Effector memory CD8-positive, alpha-beta T cell (primary cell): ENCODE results near the gene SBSN.

ENCODE experiments used
- ATAC-seq: fragments of 150-1000 bp; cut with Tn5 transposase; replicated peaks from 2 replicates; pipeline ENCODE4 v1.10.0; 2021; ENCODE audit warnings: mild to moderate bottlenecking, moderate library complexity
- DNase-seq, 3 experiments: peaks; one replicate each; pipeline ENCODE4 v3.0.0; 2021
- H3K27ac Mint-ChIP-seq, 2 donors: one replicate each; pipeline ENCODE4 v1.8.0; 2022; ENCODE audit warnings: mild to moderate bottlenecking in 2 of 2, mixed read lengths in 2 of 2, moderate library complexity in 2 of 2
- H3K27me3 Mint-ChIP-seq, 2 donors: one replicate each; pipeline ENCODE4 v1.8.0; 2022; ENCODE audit warnings: mixed read lengths in 2 of 2
- H3K36me3 Mint-ChIP-seq: one replicate; pipeline ENCODE4 v1.8.0; 2022; ENCODE audit warnings: mild to moderate bottlenecking, moderate library complexity, mixed read lengths; ENCODE audit not compliant: insufficient read depth
- H3K4me1 Mint-ChIP-seq, 2 donors: one replicate each; pipeline ENCODE4 v1.8.0; 2022; ENCODE audit warnings: low read depth in 2 of 2, mixed read lengths in 2 of 2
- H3K4me3 Mint-ChIP-seq, 2 donors: one replicate each; pipeline ENCODE4 v1.8.0; 2022; ENCODE audit warnings: mild to moderate bottlenecking in 2 of 2, mixed read lengths in 2 of 2, moderate library complexity in 2 of 2
- H3K9me3 Mint-ChIP-seq, 2 donors: one replicate each; pipeline ENCODE4 v1.8.0; 2022; ENCODE audit warnings: mixed read lengths in 2 of 2

Gene SBSN

GRCh38 chr19:35501684-35502083, 26.4 kb downstream of the SBSN start:
- H3K9me3 Mint-ChIP-seq: no peaks in the 10 kb centered on the region
- no peaks in the 10 kb centered on the region for H3K36me3 Mint-ChIP-seq
- no peak overlapping the region for H3K4me3 Mint-ChIP-seq
- DNase-seq (no peak), ATAC-seq (no peak)
- peak overlapping the region in 1 of 2 donors; percentile 73 for H3K27ac Mint-ChIP-seq
- peaks cover 4 to 6% of the 10 kb centered on the region in 2 donors for H3K4me1 Mint-ChIP-seq
- H3K27me3 Mint-ChIP-seq: peaks cover 35 to 60% of the 10 kb centered on the region in 2 donors

DNA sequence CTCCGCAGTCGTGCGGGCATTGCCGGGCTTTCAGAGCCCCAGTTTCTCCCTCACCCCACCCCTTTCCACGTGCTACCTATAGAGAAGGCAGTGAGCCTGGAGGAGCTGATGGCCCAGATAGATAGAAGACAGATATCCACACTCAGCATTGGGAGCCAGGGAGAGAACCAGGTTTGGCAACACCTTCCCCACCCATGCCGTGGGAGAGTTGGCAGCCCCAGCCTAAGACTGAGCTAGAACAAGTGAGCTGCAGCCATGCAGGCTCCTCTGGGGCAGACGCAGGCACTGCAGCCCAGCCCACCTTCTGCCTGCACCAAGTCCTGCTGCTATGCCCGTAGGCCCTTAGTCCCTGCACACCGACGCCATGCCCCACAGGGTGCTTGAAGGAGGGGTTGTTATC, 27.5 kb downstream of the SBSN start:
- peaks cover 26 to 49% of the 10 kb centered on the region in 2 donors for H3K27me3 Mint-ChIP-seq
- H3K4me1 Mint-ChIP-seq: peaks cover 4 to 6% of the 10 kb centered on the region in 2 donors
- no peak overlapping the region for H3K27ac Mint-ChIP-seq
- no peak for DNase-seq
- peaks cover 2% of the 10 kb centered on the region for H3K36me3 Mint-ChIP-seq
- H3K4me3 Mint-ChIP-seq: no peak overlapping the region
- H3K9me3 Mint-ChIP-seq: no peaks in the 10 kb centered on the region
- ATAC-seq: no peak

DNA sequence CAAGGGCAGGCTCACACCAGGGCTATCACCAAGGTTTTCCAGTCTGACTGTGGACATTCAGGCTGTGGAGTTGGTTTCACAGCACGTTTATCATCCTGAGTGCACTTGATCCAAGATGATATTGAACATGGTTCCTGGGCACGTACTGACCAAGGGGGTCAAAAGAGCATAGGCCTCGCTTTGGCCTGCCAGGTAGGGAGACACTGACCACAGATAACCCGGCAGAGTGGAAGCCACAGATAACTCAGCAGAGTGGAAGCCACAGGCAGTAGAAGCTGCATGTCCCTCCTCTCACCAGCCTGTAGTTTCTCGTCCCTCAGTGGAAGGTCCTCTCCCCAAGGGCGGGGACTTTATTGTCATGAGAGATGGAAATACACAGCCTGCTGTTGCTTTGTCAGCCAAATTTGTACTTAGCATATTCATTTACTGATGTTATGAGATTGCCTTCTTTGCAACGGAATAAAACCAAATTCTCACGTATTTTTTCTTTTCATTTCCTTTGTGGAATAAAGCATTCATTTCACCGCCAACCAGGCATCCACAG, 29.1 kb downstream of the SBSN start:
- Mint-ChIP-seq H3K4me1 (peaks cover 8 to 11% of the 10 kb centered on the region in 2 donors), H3K4me3 (no peak overlapping the region), H3K36me3 (peaks cover 2% of the 10 kb centered on the region), H3K27ac (no peak overlapping the region), H3K9me3 (no peaks in the 10 kb centered on the region), H3K27me3 (peaks cover 20 to 37% of the 10 kb centered on the region in 2 donors)
- no peak for ATAC-seq
- DNase-seq: no peak

DNA sequence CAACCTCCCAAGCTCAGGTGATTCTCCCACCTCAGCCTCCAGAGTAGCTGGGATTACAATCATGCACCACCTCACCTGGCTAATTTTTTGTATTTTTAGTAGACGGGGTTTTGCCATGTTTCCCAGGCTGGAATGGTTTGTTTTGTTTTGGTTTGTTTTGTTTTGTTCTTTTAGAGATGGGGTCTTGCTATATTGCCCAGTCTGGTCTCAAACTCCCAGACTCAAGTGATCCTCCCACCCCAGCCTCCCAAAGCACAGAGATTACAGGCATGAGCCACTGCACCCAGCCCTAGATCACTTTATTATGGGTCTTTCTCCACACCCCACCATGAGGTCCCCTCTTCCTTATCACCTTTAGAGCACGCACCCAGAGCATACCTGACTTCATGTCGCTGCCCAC, 29.9 kb downstream of the SBSN start:
- Mint-ChIP-seq H3K4me1 (peaks cover 8 to 11% of the 10 kb centered on the region in 2 donors), H3K9me3 (no peaks in the 10 kb centered on the region), H3K36me3 (peaks cover 2% of the 10 kb centered on the region), H3K27me3 (peaks cover 19 to 29% of the 10 kb centered on the region in 2 donors), H3K27ac (no peak overlapping the region), H3K4me3 (no peak overlapping the region)
- no peak for DNase-seq
- ATAC-seq: no peak

- peaks cover 2% of the 10 kb centered on the region for H3K36me3 Mint-ChIP-seq
- no peaks in the 10 kb centered on the region for H3K9me3 Mint-ChIP-seq
- peaks cover 18 to 27% of the 10 kb centered on the region in 2 donors for H3K27me3 Mint-ChIP-seq
- H3K4me1 Mint-ChIP-seq: peaks cover 8 to 11% of the 10 kb centered on the region in 2 donors
- DNase-seq: no peak
- no peak overlapping the region for H3K27ac Mint-ChIP-seq
- ATAC-seq: no peak
- no peak overlapping the region for H3K4me3 Mint-ChIP-seq
Observed at GRCh38 chr19:35497406-35497805, 30.7 kb downstream of the SBSN start.

DNA sequence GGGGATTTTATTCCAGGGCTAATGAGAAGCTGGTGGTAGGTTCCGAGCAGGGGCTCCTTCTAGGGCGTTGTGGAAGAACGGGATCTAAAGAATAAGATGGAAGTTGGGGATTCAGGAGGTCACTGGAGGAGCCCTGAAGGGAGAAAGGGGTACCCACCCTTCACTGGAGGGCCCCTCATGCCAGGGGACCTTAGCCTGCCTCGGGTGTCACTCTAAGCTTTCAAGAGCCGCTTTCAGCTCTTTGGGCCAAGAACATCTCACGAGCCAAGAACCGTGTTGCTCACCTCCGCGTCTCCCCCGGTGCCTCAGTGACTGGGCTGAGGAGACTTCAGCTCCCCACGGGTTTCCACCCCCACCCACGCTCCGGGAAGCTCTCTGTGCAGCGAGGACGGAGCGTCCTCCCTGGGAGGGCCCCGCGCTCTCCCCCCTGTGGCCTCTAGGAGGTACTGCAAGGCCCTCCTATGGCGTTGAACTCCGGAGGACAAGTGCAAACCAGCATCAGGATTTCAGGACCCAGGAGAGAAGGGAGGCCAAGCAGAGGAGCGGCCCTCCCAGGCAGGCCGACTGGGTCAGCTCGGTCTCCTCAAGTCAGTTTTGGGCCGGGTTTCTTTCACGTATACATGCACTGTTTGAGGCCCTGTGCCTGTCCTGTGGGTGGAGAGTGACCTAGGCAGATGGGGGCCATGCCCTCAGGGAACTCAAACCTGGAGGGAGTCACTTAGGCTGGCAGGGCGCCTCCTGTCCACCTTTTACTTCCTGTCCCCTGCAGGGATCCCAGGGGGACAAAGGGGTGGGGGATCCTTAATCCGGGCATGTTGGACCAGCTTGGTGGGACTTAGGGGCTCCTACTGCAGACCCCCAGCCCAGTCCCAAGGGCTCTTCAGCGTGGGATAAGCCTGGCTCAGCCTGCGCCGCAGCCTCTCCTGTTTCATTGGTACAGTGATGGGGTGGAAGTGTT, 32.7 kb downstream of the SBSN start:
- H3K27ac Mint-ChIP-seq: peak overlapping the region in 1 of 2 donors; percentile 31
- H3K4me3 Mint-ChIP-seq: no peak overlapping the region
- H3K36me3 Mint-ChIP-seq: peaks cover 2% of the 10 kb centered on the region
- peak; percentile 98 for ATAC-seq
- DNase-seq: peak; percentile 57 to 63 (median 59)
- H3K27me3 Mint-ChIP-seq: peaks cover 22 to 27% of the 10 kb centered on the region in 2 donors
- H3K9me3 Mint-ChIP-seq: no peaks in the 10 kb centered on the region
- H3K4me1 Mint-ChIP-seq: peaks cover 4 to 5% of the 10 kb centered on the region in 2 donors

GRCh38 chr19:35493971-35494370, 34.1 kb downstream of the SBSN start:
- Mint-ChIP-seq H3K36me3 (peaks cover 2% of the 10 kb centered on the region), H3K4me1 (peaks cover 4 to 5% of the 10 kb centered on the region in 2 donors), H3K27ac (no peak overlapping the region), H3K4me3 (no peak overlapping the region), H3K27me3 (peaks cover 29 to 41% of the 10 kb centered on the region in 2 donors), H3K9me3 (no peaks in the 10 kb centered on the region)
- ATAC-seq (no peak), DNase-seq (no peak)

DNA sequence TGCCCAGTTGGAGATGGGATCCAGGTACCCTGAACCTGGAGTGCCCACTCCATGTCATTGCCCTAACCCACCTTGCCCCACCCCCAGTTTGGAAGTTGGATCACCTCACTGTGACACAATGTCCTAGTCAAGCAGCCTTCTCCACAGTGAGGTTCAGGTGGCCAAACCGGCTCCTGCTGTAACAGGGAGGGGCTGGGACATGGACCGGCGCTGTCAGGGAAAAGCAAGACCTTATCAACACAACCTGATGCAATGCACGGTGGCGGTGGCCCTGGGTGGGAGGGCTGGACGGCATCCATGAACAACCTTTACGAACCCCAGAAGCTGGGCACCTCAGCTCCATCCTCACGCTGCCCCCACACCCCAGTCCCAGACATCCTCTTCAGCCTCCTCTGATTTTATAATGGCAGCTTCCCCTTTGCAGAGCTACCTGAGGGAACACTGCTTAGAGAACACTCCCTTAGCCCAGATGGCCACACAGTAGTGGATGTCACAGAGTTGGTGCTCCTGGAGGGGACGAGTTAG, 36.2 kb downstream of the SBSN start:
- ATAC-seq: no peak
- Mint-ChIP-seq H3K36me3 (peaks cover 2% of the 10 kb centered on the region), H3K27me3 (peaks cover 29 to 61% of the 10 kb centered on the region in 2 donors)

DNA sequence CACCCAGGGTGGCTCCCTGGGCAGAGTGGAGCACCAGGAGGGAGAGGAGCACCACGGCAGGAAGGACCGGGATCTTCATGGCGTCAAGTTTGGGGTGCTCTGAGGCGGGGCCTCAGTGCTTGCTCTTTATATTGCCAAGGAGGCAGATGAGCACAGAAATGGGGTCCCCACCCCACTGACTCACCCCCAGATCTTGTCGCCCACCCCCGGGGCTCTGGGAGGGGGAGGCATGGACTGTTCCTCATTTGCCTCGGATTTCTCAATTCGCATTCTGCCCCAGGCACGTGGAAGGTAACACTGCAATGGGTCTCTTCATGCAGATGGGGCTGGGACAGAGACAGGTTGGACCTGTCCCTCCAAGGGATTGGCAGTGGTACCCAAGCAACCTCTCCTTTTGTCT, 37.7 kb downstream of the SBSN start, which contains the start of gene KRTDAP:
Gene KRTDAP, minus strand, starts transcription at position 101 of the 400 bp plus-strand sequence. Its CDS starts 22 bp downstream, at position 79.
- peaks cover 29 to 66% of the 10 kb centered on the region in 2 donors for H3K27me3 Mint-ChIP-seq
- no peak for DNase-seq
- H3K27ac Mint-ChIP-seq: no peak within 1 kb of the TSS
- H3K4me3 Mint-ChIP-seq: no peak within 1 kb of the TSS
- no peaks in the 10 kb centered on the region for H3K9me3 Mint-ChIP-seq
- H3K4me1 Mint-ChIP-seq: peaks cover 2 to 3% of the 10 kb centered on the region in 2 donors
- no peaks in the 10 kb centered on the region for H3K36me3 Mint-ChIP-seq
- ATAC-seq: no peak

More for the DNA sequence above, 36.2 kb downstream of the SBSN start:
- Mint-ChIP-seq H3K9me3 (no peaks in the 10 kb centered on the region), H3K27ac (no peak overlapping the region), H3K4me1 (peaks cover 4 to 5% of the 10 kb centered on the region in 2 donors), H3K4me3 (no peak overlapping the region)
- DNase-seq: no peak

GRCh38 chr19:35488677-35489076, 39.4 kb downstream of the SBSN start:
- ATAC-seq: no peak
- no peak for DNase-seq

DNA sequence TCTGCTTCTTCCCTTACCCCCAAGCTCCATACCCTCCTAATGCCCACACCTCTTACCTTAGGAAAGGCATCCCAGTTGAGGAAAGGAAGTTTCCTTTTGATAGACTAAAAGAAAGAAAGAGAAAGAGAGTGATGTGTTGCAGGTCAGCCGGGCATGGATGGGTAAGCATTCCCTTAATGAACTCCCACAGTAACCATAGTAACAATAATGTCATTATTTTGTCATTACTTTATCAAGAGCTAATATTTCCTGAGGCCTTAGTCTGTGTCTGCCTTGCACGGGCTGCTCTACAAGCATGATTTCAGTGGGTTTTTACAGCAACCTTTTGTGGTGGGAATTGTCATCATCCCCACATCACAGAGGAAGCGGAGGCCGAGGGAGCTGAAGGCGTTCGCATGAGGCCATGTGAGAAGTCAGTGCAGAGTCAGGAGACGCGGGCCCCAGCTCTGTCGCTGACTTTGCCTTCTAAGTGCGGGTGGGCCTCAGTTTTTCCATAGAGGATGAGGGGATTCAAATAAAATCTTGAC, 40.4 kb downstream of the SBSN start:
- H3K27ac Mint-ChIP-seq: no peak overlapping the region
- H3K36me3 Mint-ChIP-seq: no peaks in the 10 kb centered on the region
- peaks cover 0 to 2% of the 10 kb centered on the region in 2 donors for H3K4me1 Mint-ChIP-seq
- no peaks in the 10 kb centered on the region for H3K9me3 Mint-ChIP-seq
- no peak for ATAC-seq
- no peak overlapping the region for H3K4me3 Mint-ChIP-seq
- DNase-seq: no peak
- H3K27me3 Mint-ChIP-seq: peaks cover 31 to 63% of the 10 kb centered on the region in 2 donors

More at GRCh38 chr19:35488677-35489076, 39.4 kb downstream of the SBSN start:
- Mint-ChIP-seq H3K27me3 (peaks cover 29 to 66% of the 10 kb centered on the region in 2 donors), H3K27ac (no peak overlapping the region), H3K4me1 (peaks cover 0 to 2% of the 10 kb centered on the region in 2 donors), H3K4me3 (no peak overlapping the region), H3K9me3 (no peaks in the 10 kb centered on the region), H3K36me3 (no peaks in the 10 kb centered on the region)

GRCh38 chr19:35486268-35486708, 41.8 kb downstream of the SBSN start:
- no peak overlapping the region for H3K4me3 Mint-ChIP-seq
- peaks cover 0 to 2% of the 10 kb centered on the region in 2 donors for H3K4me1 Mint-ChIP-seq
- H3K9me3 Mint-ChIP-seq: no peaks in the 10 kb centered on the region
- H3K27me3 Mint-ChIP-seq: peaks cover 20 to 48% of the 10 kb centered on the region in 2 donors
- ATAC-seq: no peak
- no peak for DNase-seq
- no peaks in the 10 kb centered on the region for H3K36me3 Mint-ChIP-seq
- H3K27ac Mint-ChIP-seq: no peak overlapping the region
